ENCODE measurements around the gene CRIP1.

CRIP1 gene

GRCh38 chr14:105490572-105491365 is 4.1 kb downstream of the CRIP1 start, which contains the start of gene TEDC1:
Gene TEDC1 (plus strand): TSS chr14:105491246. CDS start chr14:105491376, 130 bp downstream.
- Histone ChIP-seq H3K36me3 (ENCODE audit: insufficient read depth, low read length) (no peaks in the 10 kb centered on the region), H3K4me3 (peak within 1 kb of the TSS; percentile 91), H3K9ac (ENCODE audit: insufficient read length) (peak within 1 kb of the TSS; percentile 82), H3K27ac (peak within 1 kb of the TSS; percentile 85), H3K9me3 (ENCODE audit: low read depth, low read length) (no peaks in the 10 kb centered on the region)
- no peak for TF ChIP-seq FOXP2 (optimal IDR thresholded peaks at IDR 0.05; ENCODE audit: control extremely low read depth, extremely low read length, insufficient read depth)
- TF ChIP-seq EZH2 (IDR thresholded peaks at IDR 0.05), result no peak
- TF ChIP-seq POLR2AphosphoS5 (IDR thresholded peaks at IDR 0.05; ENCODE audit: borderline replicate concordance, low read depth, low read length), result no peak; the same call in 1 of the 2 replicates
- DNase-seq (ENCODE audit: low read depth, low spot score), result peak; percentile 99

GRCh38 chr14:105491366-105491973 is 4.8 kb downstream of the CRIP1 start:
- DNase-seq (ENCODE audit: low read depth, low spot score), result no peak
- Histone ChIP-seq H3K9me3 (ENCODE audit: low read depth, low read length) (no peaks in the 10 kb centered on the region), H3K4me3 (peak overlapping the region; percentile 91), H3K9ac (ENCODE audit: insufficient read length) (peak overlapping the region; percentile 82), H3K36me3 (ENCODE audit: insufficient read depth, low read length) (no peaks in the 10 kb centered on the region), H3K27ac (peak overlapping the region; percentile 72; the same call in 1 of the 2 replicates)
- TF ChIP-seq POLR2AphosphoS5 (IDR thresholded peaks at IDR 0.05; ENCODE audit: borderline replicate concordance, low read depth, low read length), result 0 out of 2 replicates have a peak, but pooled peaks have one; percentile 43
- no peak for TF ChIP-seq EZH2 (IDR thresholded peaks at IDR 0.05)

GRCh38 chr14:105492031-105492970 is 5.6 kb downstream of the CRIP1 start:
- peak overlapping the region; percentile 91 for H3K4me3 ChIP-seq
- H3K36me3 ChIP-seq (ENCODE audit: insufficient read depth, low read length), result no peaks in the 10 kb centered on the region
- DNase-seq (ENCODE audit: low read depth, low spot score), result no peak
- no peak overlapping the region for H3K27ac ChIP-seq
- no peak overlapping the region for H3K9ac ChIP-seq (ENCODE audit: insufficient read length)
- H3K9me3 ChIP-seq (ENCODE audit: low read depth, low read length), result no peaks in the 10 kb centered on the region
- TF ChIP-seq EZH2 (IDR thresholded peaks at IDR 0.05), result no peak
- no peak for TF ChIP-seq POLR2AphosphoS5 (IDR thresholded peaks at IDR 0.05; ENCODE audit: borderline replicate concordance, low read depth, low read length)
- TF ChIP-seq FOXP2 (optimal IDR thresholded peaks at IDR 0.05; ENCODE audit: control extremely low read depth, extremely low read length, insufficient read depth), result no peak

GRCh38 chr14:105492971-105493871 is 6.5 kb downstream of the CRIP1 start:
- H3K9me3 ChIP-seq (ENCODE audit: low read depth, low read length), result no peaks in the 10 kb centered on the region
- TF ChIP-seq EZH2 (IDR thresholded peaks at IDR 0.05) (no peak), FOXP2 (optimal IDR thresholded peaks at IDR 0.05; ENCODE audit: control extremely low read depth, extremely low read length, insufficient read depth) (no peak), POLR2AphosphoS5 (IDR thresholded peaks at IDR 0.05; ENCODE audit: borderline replicate concordance, low read depth, low read length) (no peak)
- DNase-seq (ENCODE audit: low read depth, low spot score), result no peak
- H3K9ac ChIP-seq (ENCODE audit: insufficient read length), result no peak overlapping the region
- H3K4me3 ChIP-seq, result no peak overlapping the region
- no peaks in the 10 kb centered on the region for H3K36me3 ChIP-seq (ENCODE audit: insufficient read depth, low read length)
- no peak overlapping the region for H3K27ac ChIP-seq

GRCh38 chr14:105493921-105494605 is 7.4 kb downstream of the CRIP1 start:
- Histone ChIP-seq H3K36me3 (ENCODE audit: insufficient read depth, low read length) (no peaks in the 10 kb centered on the region), H3K9me3 (ENCODE audit: low read depth, low read length) (no peaks in the 10 kb centered on the region), H3K27ac (no peak overlapping the region), H3K4me3 (no peak overlapping the region), H3K9ac (ENCODE audit: insufficient read length) (no peak overlapping the region)
- no peak for DNase-seq (ENCODE audit: low read depth, low spot score)
- no peak for TF ChIP-seq EZH2 (IDR thresholded peaks at IDR 0.05)
- no peak for TF ChIP-seq FOXP2 (optimal IDR thresholded peaks at IDR 0.05; ENCODE audit: control extremely low read depth, extremely low read length, insufficient read depth)
- TF ChIP-seq POLR2AphosphoS5 (IDR thresholded peaks at IDR 0.05; ENCODE audit: borderline replicate concordance, low read depth, low read length), result no peak

GRCh38 chr14:105494606-105494929 is 7.9 kb downstream of the CRIP1 start:
- TF ChIP-seq EZH2 (IDR thresholded peaks at IDR 0.05) (no peak), POLR2AphosphoS5 (IDR thresholded peaks at IDR 0.05; ENCODE audit: borderline replicate concordance, low read depth, low read length) (no peak), FOXP2 (optimal IDR thresholded peaks at IDR 0.05; ENCODE audit: control extremely low read depth, extremely low read length, insufficient read depth) (no peak)
- no peak overlapping the region for H3K9ac ChIP-seq (ENCODE audit: insufficient read length)
- DNase-seq (ENCODE audit: low read depth, low spot score), result no peak
- H3K4me3 ChIP-seq, result no peak overlapping the region
- H3K27ac ChIP-seq, result no peak overlapping the region
- no peaks in the 10 kb centered on the region for H3K9me3 ChIP-seq (ENCODE audit: low read depth, low read length)
- no peaks in the 10 kb centered on the region for H3K36me3 ChIP-seq (ENCODE audit: insufficient read depth, low read length)

Data from SK-N-MC (cell line).